ENCODE measurements around the gene SLC9A9. TPM values are rescaled to one million over a fixed set of nuclear protein-coding genes. Genes with fewer than 3 reads are reported as not detected.
"Not testable (repeated sequence)": the region's sequence is repeated elsewhere in the genome, so short reads cannot be mapped to it uniquely, and the experiment has no call there.

The SLC9A9 gene
- polyA plus RNA-seq, 2 donors, result 8.3 to 11.9 TPM

GRCh38 chr3:143291836-143292447 is 556.3 kb downstream of the SLC9A9 start:
- peaks cover 0 to under 1% of the 10 kb centered on the region in 2 donors for H3K4me1 ChIP-seq (ENCODE audit: control insufficient read depth in 2 of 2, insufficient read depth in 2 of 2, low read length in 1 of 2)
- H3K36me3 ChIP-seq (ENCODE audit: control insufficient read depth in 2 of 2, insufficient read depth in 2 of 2, low read length in 1 of 2), result no peaks in the 10 kb centered on the region
- no peak overlapping the region for H3K4me3 ChIP-seq (ENCODE audit: low read depth in 1 of 2, low read length in 2 of 2)
- WGBS, 2 donors, result 58 to 61% methylated on average over 3 of the region's 3 CpGs
- no peaks in the 10 kb centered on the region for H3K9me3 ChIP-seq (ENCODE audit: control insufficient read depth in 2 of 2, insufficient read depth in 1 of 2, low read depth in 1 of 2, low read length in 1 of 2)
- H3K27me3 ChIP-seq (ENCODE audit: control insufficient read depth in 1 of 2, insufficient read depth in 2 of 2, low read length in 2 of 2), result no peaks in the 10 kb centered on the region
- H3K27ac ChIP-seq (ENCODE audit: low read depth in 2 of 2, low read length in 1 of 2), result no peak overlapping the region

DNA sequence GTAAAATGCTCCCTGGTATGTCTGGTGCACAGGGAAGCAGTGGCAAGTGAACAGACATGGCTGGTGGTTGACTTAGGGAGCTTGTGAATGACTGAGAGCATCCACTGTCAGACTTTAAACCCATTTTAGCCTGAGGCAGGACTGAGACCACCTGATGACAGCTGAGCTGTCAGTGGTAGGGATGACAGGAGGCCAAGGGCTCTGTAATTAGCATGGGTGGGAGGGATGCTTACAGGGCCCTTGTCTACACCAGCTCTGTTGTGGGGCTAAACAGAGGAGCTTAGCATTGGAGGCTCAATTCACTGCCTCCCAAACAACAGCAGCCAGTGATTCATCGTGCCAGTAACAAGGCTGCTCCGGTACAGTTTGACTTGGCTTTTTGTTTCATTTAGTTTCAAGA is 559.3 kb downstream of the SLC9A9 start:
- H3K9me3 ChIP-seq (ENCODE audit: control insufficient read depth in 2 of 2, insufficient read depth in 1 of 2, low read depth in 1 of 2, low read length in 1 of 2), result no peaks in the 10 kb centered on the region
- no peak overlapping the region for H3K27ac ChIP-seq (ENCODE audit: low read depth in 2 of 2, low read length in 1 of 2)
- H3K4me3 ChIP-seq (ENCODE audit: low read depth in 1 of 2, low read length in 2 of 2), result no peak overlapping the region
- 65 to 82% methylated on average over 2 of the region's 2 CpGs for WGBS, 2 donors
- H3K27me3 ChIP-seq (ENCODE audit: control insufficient read depth in 1 of 2, insufficient read depth in 2 of 2, low read length in 2 of 2), result no peaks in the 10 kb centered on the region
- no peaks in the 10 kb centered on the region for H3K36me3 ChIP-seq (ENCODE audit: control insufficient read depth in 2 of 2, insufficient read depth in 2 of 2, low read length in 1 of 2)
- H3K4me1 ChIP-seq (ENCODE audit: control insufficient read depth in 2 of 2, insufficient read depth in 2 of 2, low read length in 1 of 2), result peaks cover 0 to 2% of the 10 kb centered on the region in 2 donors

DNA sequence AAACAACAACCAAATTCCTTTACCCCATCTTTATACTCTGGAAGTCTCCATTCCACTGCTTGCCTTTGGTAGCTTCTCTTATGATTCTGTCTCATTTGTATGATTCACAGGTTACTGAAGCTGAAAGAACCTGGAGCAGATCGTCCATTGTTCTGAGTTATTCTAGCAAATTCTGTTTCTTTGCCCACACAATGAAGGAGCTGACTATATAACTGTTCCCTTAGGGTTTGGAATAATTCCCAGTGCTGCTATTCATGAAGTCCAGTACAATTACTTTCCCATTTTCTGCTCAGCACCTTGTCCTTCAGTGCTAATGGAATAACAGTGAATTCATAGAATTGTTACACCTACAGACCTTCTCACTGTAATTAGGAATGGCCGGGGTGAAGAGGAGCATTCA is 560.9 kb downstream of the SLC9A9 start:
- Histone ChIP-seq H3K27me3 (ENCODE audit: control insufficient read depth in 1 of 2, insufficient read depth in 2 of 2, low read length in 2 of 2) (no peaks in the 10 kb centered on the region), H3K27ac (ENCODE audit: low read depth in 2 of 2, low read length in 1 of 2) (no peak overlapping the region), H3K9me3 (ENCODE audit: control insufficient read depth in 2 of 2, insufficient read depth in 1 of 2, low read depth in 1 of 2, low read length in 1 of 2) (no peaks in the 10 kb centered on the region), H3K36me3 (ENCODE audit: control insufficient read depth in 2 of 2, insufficient read depth in 2 of 2, low read length in 1 of 2) (no peaks in the 10 kb centered on the region), H3K4me1 (ENCODE audit: control insufficient read depth in 2 of 2, insufficient read depth in 2 of 2, low read length in 1 of 2) (peaks cover 0 to 2% of the 10 kb centered on the region in 2 donors), H3K4me3 (ENCODE audit: low read depth in 1 of 2, low read length in 2 of 2) (no peak overlapping the region)
- whole genome bisulfite sequencing, 2 donors, result 56 to 60% methylated on average over 2 of the region's 2 CpGs

DNA sequence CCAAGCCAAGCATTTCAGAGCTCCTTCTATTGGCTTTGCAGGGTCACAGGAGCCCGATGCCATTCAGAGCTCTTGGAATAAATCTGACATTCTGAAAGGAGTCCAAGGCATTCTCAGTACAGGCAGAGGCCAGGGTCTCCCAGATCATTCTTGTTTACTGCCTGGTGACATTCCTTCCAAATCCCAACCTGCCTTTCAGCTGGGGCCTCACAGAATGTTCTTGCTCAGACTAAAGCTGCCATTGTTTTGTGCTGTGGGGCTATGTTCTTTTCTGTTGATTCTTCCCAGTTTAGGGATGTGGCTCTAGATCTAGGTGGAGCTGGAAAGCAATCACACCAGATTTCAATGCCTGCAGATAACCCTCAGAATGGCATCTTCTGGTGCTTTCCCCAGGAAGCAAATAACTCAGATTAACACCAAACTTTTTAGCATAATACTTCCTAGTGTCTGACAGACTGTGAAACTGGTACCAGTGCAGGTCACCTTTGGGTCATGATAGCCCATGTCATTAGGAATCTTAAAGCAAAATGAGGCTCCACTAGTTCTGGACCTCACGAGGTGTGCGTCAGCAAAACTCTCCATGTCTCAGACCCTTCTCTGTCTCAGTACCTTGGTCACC is 561.8 kb downstream of the SLC9A9 start:
- no peaks in the 10 kb centered on the region for H3K36me3 ChIP-seq (ENCODE audit: control insufficient read depth in 2 of 2, insufficient read depth in 2 of 2, low read length in 1 of 2)
- H3K4me3 ChIP-seq (ENCODE audit: low read depth in 1 of 2, low read length in 2 of 2), result no peak overlapping the region
- peaks cover 0 to 2% of the 10 kb centered on the region in 2 donors for H3K4me1 ChIP-seq (ENCODE audit: control insufficient read depth in 2 of 2, insufficient read depth in 2 of 2, low read length in 1 of 2)
- WGBS, 2 donors, result 86 to 89% methylated on average over 3 of the region's 3 CpGs
- H3K27ac ChIP-seq (ENCODE audit: low read depth in 2 of 2, low read length in 1 of 2), result no peak overlapping the region
- H3K9me3 ChIP-seq (ENCODE audit: control insufficient read depth in 2 of 2, insufficient read depth in 1 of 2, low read depth in 1 of 2, low read length in 1 of 2), result no peaks in the 10 kb centered on the region
- no peaks in the 10 kb centered on the region for H3K27me3 ChIP-seq (ENCODE audit: control insufficient read depth in 1 of 2, insufficient read depth in 2 of 2, low read length in 2 of 2)

GRCh38 chr3:143283432-143284128 is 564.7 kb downstream of the SLC9A9 start:
- WGBS, 2 donors, result 72 to 86% methylated on average over 4 of the region's 4 CpGs
- Histone ChIP-seq H3K4me3 (ENCODE audit: low read depth in 1 of 2, low read length in 2 of 2) (no peak overlapping the region), H3K27me3 (ENCODE audit: control insufficient read depth in 1 of 2, insufficient read depth in 2 of 2, low read length in 2 of 2) (no peaks in the 10 kb centered on the region), H3K9me3 (ENCODE audit: control insufficient read depth in 2 of 2, insufficient read depth in 1 of 2, low read depth in 1 of 2, low read length in 1 of 2) (no peaks in the 10 kb centered on the region), H3K4me1 (ENCODE audit: control insufficient read depth in 2 of 2, insufficient read depth in 2 of 2, low read length in 1 of 2) (peaks cover 0 to 2% of the 10 kb centered on the region in 2 donors), H3K27ac (ENCODE audit: low read depth in 2 of 2, low read length in 1 of 2) (no peak overlapping the region), H3K36me3 (ENCODE audit: control insufficient read depth in 2 of 2, insufficient read depth in 2 of 2, low read length in 1 of 2) (no peaks in the 10 kb centered on the region)

DNA sequence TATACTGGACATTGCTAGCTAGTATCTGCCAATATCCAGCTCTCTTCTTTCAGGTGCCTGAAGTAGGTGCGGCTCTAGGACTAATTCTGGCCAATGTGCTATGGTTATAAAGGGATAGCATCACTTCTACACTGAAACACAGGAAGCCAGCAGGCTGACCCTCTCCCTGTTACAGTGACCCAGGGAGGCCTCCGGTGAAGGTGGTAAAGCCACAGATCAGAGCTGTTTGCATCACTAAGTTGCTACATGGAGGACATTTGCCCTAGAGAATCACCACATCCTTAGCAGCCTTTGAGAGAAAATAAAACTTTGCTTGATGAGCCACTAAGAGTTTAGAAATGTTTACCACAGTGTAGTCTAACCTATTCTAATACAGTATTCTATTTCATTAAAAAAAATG is 567.3 kb downstream of the SLC9A9 start:
- 94 to 96% methylated on average over 2 of the region's 2 CpGs for WGBS, 2 donors
- no peaks in the 10 kb centered on the region for H3K36me3 ChIP-seq (ENCODE audit: control insufficient read depth in 2 of 2, insufficient read depth in 2 of 2, low read length in 1 of 2)
- H3K4me3 ChIP-seq (ENCODE audit: low read depth in 1 of 2, low read length in 2 of 2), result no peak overlapping the region
- H3K4me1 ChIP-seq (ENCODE audit: control insufficient read depth in 2 of 2, insufficient read depth in 2 of 2, low read length in 1 of 2), result no peaks in the 10 kb centered on the region
- H3K9me3 ChIP-seq (ENCODE audit: control insufficient read depth in 2 of 2, insufficient read depth in 1 of 2, low read depth in 1 of 2, low read length in 1 of 2), result no peaks in the 10 kb centered on the region
- no peak overlapping the region for H3K27ac ChIP-seq (ENCODE audit: low read depth in 2 of 2, low read length in 1 of 2)
- H3K27me3 ChIP-seq (ENCODE audit: control insufficient read depth in 1 of 2, insufficient read depth in 2 of 2, low read length in 2 of 2), result no peaks in the 10 kb centered on the region

DNA sequence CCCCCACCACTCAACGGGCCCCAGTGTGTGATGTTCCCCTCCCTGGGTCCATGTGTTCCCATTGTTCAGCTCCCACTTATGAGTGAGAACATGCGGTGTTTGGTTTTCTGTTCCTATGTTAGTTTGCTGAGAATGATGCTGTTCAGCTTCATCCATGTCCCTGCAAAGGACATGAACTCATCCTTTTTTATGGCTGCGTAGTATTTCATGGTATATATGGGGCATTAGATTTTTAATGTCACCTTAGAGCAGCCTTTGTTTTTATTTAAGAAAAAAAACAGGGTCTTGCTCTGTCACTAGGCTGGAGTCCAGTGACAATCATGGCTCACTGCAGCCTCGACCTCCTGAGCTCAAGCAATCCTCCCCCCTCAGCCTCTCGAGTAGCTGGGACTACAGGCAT is 568.7 kb downstream of the SLC9A9 start:
- not testable (repeated sequence) for H3K27me3 ChIP-seq (ENCODE audit: control insufficient read depth in 1 of 2, insufficient read depth in 2 of 2, low read length in 2 of 2); H3K4me1 ChIP-seq (ENCODE audit: control insufficient read depth in 2 of 2, insufficient read depth in 2 of 2, low read length in 1 of 2); H3K4me3 ChIP-seq (ENCODE audit: low read depth in 1 of 2, low read length in 2 of 2); H3K36me3 ChIP-seq (ENCODE audit: control insufficient read depth in 2 of 2, insufficient read depth in 2 of 2, low read length in 1 of 2); H3K27ac ChIP-seq (ENCODE audit: low read depth in 2 of 2, low read length in 1 of 2); H3K9me3 ChIP-seq (ENCODE audit: control insufficient read depth in 2 of 2, insufficient read depth in 1 of 2, low read depth in 1 of 2, low read length in 1 of 2)
- 95 to 97% methylated on average over 5 of the region's 5 CpGs for WGBS, 2 donors

- Histone ChIP-seq H3K36me3 (ENCODE audit: control insufficient read depth in 2 of 2, insufficient read depth in 2 of 2, low read length in 1 of 2) (no peaks in the 10 kb centered on the region), H3K9me3 (ENCODE audit: control insufficient read depth in 2 of 2, insufficient read depth in 1 of 2, low read depth in 1 of 2, low read length in 1 of 2) (no peaks in the 10 kb centered on the region), H3K4me1 (ENCODE audit: control insufficient read depth in 2 of 2, insufficient read depth in 2 of 2, low read length in 1 of 2) (no peaks in the 10 kb centered on the region), H3K27me3 (ENCODE audit: control insufficient read depth in 1 of 2, insufficient read depth in 2 of 2, low read length in 2 of 2) (no peaks in the 10 kb centered on the region), H3K4me3 (ENCODE audit: low read depth in 1 of 2, low read length in 2 of 2) (no peak overlapping the region), H3K27ac (ENCODE audit: low read depth in 2 of 2, low read length in 1 of 2) (no peak overlapping the region)
- WGBS, 2 donors, result 69 to 80% methylated on average over 1 of the region's 1 CpG
Measured at GRCh38 chr3:143278721-143279120, 569.5 kb downstream of the SLC9A9 start.

- Histone ChIP-seq H3K27me3 (ENCODE audit: control insufficient read depth in 1 of 2, insufficient read depth in 2 of 2, low read length in 2 of 2) (no peaks in the 10 kb centered on the region), H3K27ac (ENCODE audit: low read depth in 2 of 2, low read length in 1 of 2) (no peak overlapping the region), H3K4me3 (ENCODE audit: low read depth in 1 of 2, low read length in 2 of 2) (no peak overlapping the region), H3K9me3 (ENCODE audit: control insufficient read depth in 2 of 2, insufficient read depth in 1 of 2, low read depth in 1 of 2, low read length in 1 of 2) (no peaks in the 10 kb centered on the region), H3K36me3 (ENCODE audit: control insufficient read depth in 2 of 2, insufficient read depth in 2 of 2, low read length in 1 of 2) (no peaks in the 10 kb centered on the region), H3K4me1 (ENCODE audit: control insufficient read depth in 2 of 2, insufficient read depth in 2 of 2, low read length in 1 of 2) (no peaks in the 10 kb centered on the region)
- WGBS, 2 donors, result 96 to 97% methylated on average over 2 of the region's 2 CpGs
Measured at GRCh38 chr3:143277531-143277930, 570.7 kb downstream of the SLC9A9 start.

DNA sequence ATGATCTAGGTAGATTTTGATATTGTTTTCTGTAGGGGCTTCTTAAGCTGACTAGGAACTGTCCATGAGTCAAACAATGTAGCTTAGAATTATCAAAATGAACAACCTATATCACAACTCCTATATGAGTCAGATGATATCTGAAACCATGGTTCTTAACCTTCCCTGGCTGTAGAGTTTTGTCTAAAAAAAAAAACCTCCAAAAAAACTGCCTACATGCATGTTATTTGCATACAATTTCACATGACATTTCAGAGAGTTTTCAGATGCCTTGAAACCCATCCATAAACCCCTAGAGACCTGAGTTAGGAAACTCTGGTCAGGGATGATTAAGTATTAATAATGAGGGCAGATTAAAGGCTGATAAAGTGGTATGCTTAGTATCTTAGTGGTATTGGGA is 571.7 kb downstream of the SLC9A9 start:
- no peaks in the 10 kb centered on the region for H3K4me1 ChIP-seq (ENCODE audit: control insufficient read depth in 2 of 2, insufficient read depth in 2 of 2, low read length in 1 of 2)
- no peak overlapping the region for H3K4me3 ChIP-seq (ENCODE audit: low read depth in 1 of 2, low read length in 2 of 2)
- no peaks in the 10 kb centered on the region for H3K27me3 ChIP-seq (ENCODE audit: control insufficient read depth in 1 of 2, insufficient read depth in 2 of 2, low read length in 2 of 2)
- H3K27ac ChIP-seq (ENCODE audit: low read depth in 2 of 2, low read length in 1 of 2), result no peak overlapping the region
- no peaks in the 10 kb centered on the region for H3K36me3 ChIP-seq (ENCODE audit: control insufficient read depth in 2 of 2, insufficient read depth in 2 of 2, low read length in 1 of 2)
- H3K9me3 ChIP-seq (ENCODE audit: control insufficient read depth in 2 of 2, insufficient read depth in 1 of 2, low read depth in 1 of 2, low read length in 1 of 2), result no peaks in the 10 kb centered on the region
